K562 (cell line): ENCODE measurements around the gene ZNF668. TPM values are rescaled to one million over a fixed set of nuclear protein-coding genes. Genes with fewer than 3 reads are reported as not detected.

ENCODE experiments used
- CEBPG ChIP-seq, 3 experiments: fragments of 200-800 bp in 1 of 3; sonication (Bioruptor generic) in 1 of 3; sonication (generic) in 1 of 3; formaldehyde crosslinking in 1 of 3; IDR thresholded peaks in 2 of 3; conservative IDR thresholded peaks in 1 of 3; 2 replicates each; pipeline versions ENCODE4 v1.6.1 to v1.8.0; 2016 to 2022; ENCODE audit warnings: missing compliant biosample characterization in 2 of 3, missing genetic modification characterization in 2 of 3, mild to moderate bottlenecking in 1 of 3, missing genetic modification reagents in 1 of 3
- CHD7 ChIP-seq: fragments of 200-600 bp; sonication (generic); IDR thresholded peaks from one replicate; pipeline ENCODE4 v1.6.1; 2012; ENCODE audit warnings: mild to moderate bottlenecking, low read depth, low read length, inconsistent platforms
- MLLT1 ChIP-seq, 2 experiments: fragments of 450-650 bp; IDR thresholded peaks; 2 replicates each; pipeline ENCODE4 v1.6.1; 2016
- PTBP1 ChIP-seq: fragments of 200-400 bp; formaldehyde crosslinking; IDR thresholded peaks from 2 replicates; pipeline ENCODE4 v1.6.1; 2017; ENCODE audit warnings: low read depth, low read length
- SAFB ChIP-seq: fragments of 200-400 bp; formaldehyde crosslinking; IDR thresholded peaks from 2 replicates; pipeline ENCODE4 v1.6.1; 2017; ENCODE audit warnings: low read depth, low read length, borderline replicate concordance
- SIN3A ChIP-seq, 2 experiments: fragments of 150-350 bp in 1 of 2; IDR thresholded peaks; 2 replicates each; pipeline ENCODE4 v1.6.1; 2011 to 2016; ENCODE audit warnings: borderline replicate concordance in 2 of 2, low read depth in 2 of 2, low read length in 2 of 2, mild to moderate bottlenecking in 2 of 2, moderate library complexity in 2 of 2; ENCODE audit not compliant: control insufficient read depth in 1 of 2
- STAT6 ChIP-seq: sonication (generic); formaldehyde crosslinking; IDR thresholded peaks from 2 replicates; pipeline ENCODE4 v1.8.1; 2023; ENCODE audit warnings: mild to moderate bottlenecking, missing genetic modification reagents
- ZC3H4 ChIP-seq: sonication (generic); formaldehyde crosslinking; IDR thresholded peaks from 2 replicates; pipeline ENCODE4 v1.9.0; 2021; ENCODE audit warnings: missing genetic modification reagents, borderline replicate concordance
- ZNF282 ChIP-seq: sonication (generic); formaldehyde crosslinking; IDR thresholded peaks from 2 replicates; pipeline ENCODE4 v1.8.1; 2023; ENCODE audit warnings: missing genetic modification reagents
- polyA plus RNA-seq, 8 experiments: library from polyadenylated mRNA; depleted of rRNA in 4 of 8; stranded (reverse) in 5 of 8; unstranded in 3 of 8; fragments of >200 nt; fragmentation: Nextera tagmentation in 2 of 8; fragmentation: Illumina TruSeq in 1 of 8; extraction: Ambion mirVana in 2 of 8; extraction: Trizol in 1 of 8; gene quantifications; 2 replicates each; pipeline versions ENCODE4 v1.2.1 to v1.2.3, GENCODE V29; 2011 to 2014; ENCODE audit warnings: inconsistent platforms in 1 of 8, missing spikeins in 1 of 8
- total RNA-seq, 7 experiments: library from RNA; depleted of rRNA in 6 of 7; stranded (reverse); fragments of >200 nt in 6 of 7; fragmentation: Illumina TruSeq in 2 of 7; extraction: Trizol in 2 of 7; gene quantifications; 2 replicates each; pipeline versions ENCODE4 v1.2.1 to v1.2.3, GENCODE V29; 2011 to 2021; ENCODE audit warnings: low replicate concordance in 1 of 7

The ZNF668 gene
- total and polyA plus RNA-seq, 9 of the 15 experiments (the other 6 are each of a cell fraction or from before 2014, with no cell fraction given) = 0.04 to 15.3 (median 3.8) TPM; not detected in 1

DNA sequence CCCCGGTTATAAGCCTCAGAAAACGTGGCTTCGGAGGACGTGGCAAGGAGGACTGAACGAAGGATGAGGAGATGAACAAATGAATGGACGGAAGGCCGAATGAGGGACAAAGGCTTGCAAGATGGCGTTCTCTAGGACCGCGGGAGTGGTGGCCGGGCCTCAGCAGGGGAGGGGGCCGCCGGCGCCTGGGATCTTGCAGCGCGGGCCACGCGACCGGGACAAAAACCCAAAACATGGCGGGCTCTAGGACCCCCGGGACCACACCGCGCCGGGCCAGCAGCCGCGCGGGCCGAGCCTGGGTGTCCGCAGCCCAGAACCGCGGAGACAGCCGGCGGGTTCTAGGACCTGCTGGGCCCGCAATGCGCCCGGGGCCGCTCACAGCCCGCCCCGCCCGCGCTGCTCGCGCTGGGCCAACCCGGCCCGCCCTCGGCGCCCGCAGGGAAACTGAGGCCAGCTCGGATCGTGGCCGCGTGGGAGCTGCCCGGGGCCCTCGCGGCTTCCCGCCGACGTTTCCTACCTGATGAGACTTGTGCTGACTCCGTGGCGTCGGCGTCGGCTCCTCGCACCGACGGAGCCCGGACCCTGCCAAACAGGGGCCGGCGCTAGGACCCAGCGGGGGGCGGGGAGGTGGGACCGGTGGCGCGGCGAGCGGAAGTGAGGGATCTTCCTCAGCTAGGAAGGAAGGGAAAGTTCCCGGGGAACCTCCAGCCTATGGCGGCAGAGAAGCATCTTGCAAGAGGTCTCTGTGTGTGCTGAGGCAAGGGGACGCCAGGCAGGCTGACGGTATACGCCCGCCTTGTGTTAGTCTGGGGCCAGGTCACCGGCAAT lies 684 bp downstream of the ZNF668 start (continued):
- TF ChIP-seq CHD7 = no peak
- TF ChIP-seq MLLT1 (IDR thresholded peaks at IDR 0.05) = peak in 1 of 2 experiments; percentile 94; a peak in 2 of 4 replicates
- TF ChIP-seq SAFB = 0 out of 2 replicates have a peak, but pooled peaks have one; percentile 12
- no peak for TF ChIP-seq CEBPG (CRISPR knock-in tag; IDR thresholded peaks at IDR 0.05)
- no peak for TF ChIP-seq CEBPG (tag; conservative IDR thresholded peaks at IDR 0.05 in 1 of 2, IDR thresholded peaks at IDR 0.05 in 1 of 2)
- 0 out of 2 replicates have a peak, but pooled peaks have one; percentile 52 for TF ChIP-seq ZNF282 (CRISPR knock-in tag)
- 0 out of 2 replicates have a peak, but pooled peaks have one; percentile 39 for TF ChIP-seq PTBP1
- TF ChIP-seq ZC3H4 = peak; percentile 63; the same call in 1 of the 2 replicates
- no peak for TF ChIP-seq STAT6
- peak in 1 of 2 experiments; percentile 82; a peak in 1 of 4 replicates for TF ChIP-seq SIN3A (IDR thresholded peaks at IDR 0.05; ENCODE audit: borderline replicate concordance in 2 of 2, control insufficient read depth in 1 of 2, low read depth in 2 of 2, low read length in 2 of 2)
